DOHH2 (cell line): ENCODE measurements around the gene P2RY14.

Experiments
- H3F3A ChIP-seq: fragments of 200-600 bp; sonication (generic), shearing (Covaris generic); 2 replicates; pipeline ENCODE4 v1.6.0; 2016; ENCODE audit warnings: antibody characterized with exemption, mild to moderate bottlenecking; ENCODE audit not compliant: control insufficient read depth, insufficient read depth
- H3K27ac ChIP-seq: fragments of 200-600 bp; sonication (generic); 2 replicates; pipeline ENCODE4 v1.5.1; 2014; ENCODE audit warnings: low read depth, mild to moderate bottlenecking, low read length, moderate library complexity
- H3K27me3 ChIP-seq: fragments of 200-600 bp; sonication (generic); 2 replicates; pipeline ENCODE4 v1.6.1; 2014; ENCODE audit warnings: mild to moderate bottlenecking, low read length, mixed read lengths; ENCODE audit not compliant: control insufficient read depth
- H3K36me3 ChIP-seq: fragments of 200-600 bp; sonication (generic); 2 replicates; pipeline ENCODE4 v1.6.1; 2014; ENCODE audit warnings: mild to moderate bottlenecking, low read length, moderate library complexity, mixed read lengths; ENCODE audit not compliant: control insufficient read depth
- H3K4me1 ChIP-seq: fragments of 200-600 bp; sonication (generic); 2 replicates; pipeline ENCODE4 v1.6.1; 2014; ENCODE audit warnings: mild to moderate bottlenecking, low read length, mixed read lengths; ENCODE audit not compliant: control insufficient read depth
- H3K4me2 ChIP-seq: fragments of 200-600 bp; sonication (generic); 2 replicates; pipeline ENCODE4 v1.6.0; 2014; ENCODE audit warnings: mild to moderate bottlenecking, low read length, moderate library complexity
- H3K4me3 ChIP-seq: fragments of 200-600 bp; sonication (generic); 2 replicates; pipeline ENCODE4 v1.5.1; 2014; ENCODE audit warnings: mild to moderate bottlenecking, low read length, mixed read lengths
- H3K79me2 ChIP-seq: fragments of 200-600 bp; sonication (generic); 2 replicates; pipeline ENCODE4 v1.6.1; 2014; ENCODE audit warnings: mild to moderate bottlenecking, low read length, mixed read lengths; ENCODE audit not compliant: control insufficient read depth
- H3K9me2 ChIP-seq: fragments of 200-600 bp; sonication (generic); replicated peaks from 2 replicates; pipeline ENCODE4 v1.6.1; 2014; ENCODE audit warnings: mild to moderate bottlenecking, low read length, mixed read lengths; ENCODE audit not compliant: control insufficient read depth
- H3K9me3 ChIP-seq: fragments of 200-600 bp; sonication (generic); 2 replicates; pipeline ENCODE4 v1.6.1; 2014; ENCODE audit warnings: antibody characterized with exemption, low read length, mixed read lengths; ENCODE audit not compliant: control insufficient read depth, insufficient read depth
- H4K20me1 ChIP-seq: fragments of 200-600 bp; sonication (generic); 2 replicates; pipeline ENCODE4 v1.6.0; 2014; ENCODE audit warnings: low read depth, mild to moderate bottlenecking, antibody characterized with exemption, low read length, moderate library complexity; ENCODE audit not compliant: control insufficient read depth, insufficient read depth
- CTCF ChIP-seq: fragments of 200-600 bp; sonication (generic); IDR thresholded peaks from one replicate; pipeline ENCODE4 v1.5.1; 2014; ENCODE audit warnings: antibody characterized with exemption, mild to moderate bottlenecking, low read depth, low read length; ENCODE audit not compliant: poor library complexity, severe bottlenecking
- EZH2phosphoT487 ChIP-seq: fragments of 200-600 bp; sonication (generic); IDR thresholded peaks from 2 replicates; pipeline ENCODE4 v1.6.1; 2017; ENCODE audit warnings: borderline replicate concordance, mild to moderate bottlenecking, antibody characterized with exemption, low read length, moderate library complexity, mixed read lengths

Gene P2RY14

DNA sequence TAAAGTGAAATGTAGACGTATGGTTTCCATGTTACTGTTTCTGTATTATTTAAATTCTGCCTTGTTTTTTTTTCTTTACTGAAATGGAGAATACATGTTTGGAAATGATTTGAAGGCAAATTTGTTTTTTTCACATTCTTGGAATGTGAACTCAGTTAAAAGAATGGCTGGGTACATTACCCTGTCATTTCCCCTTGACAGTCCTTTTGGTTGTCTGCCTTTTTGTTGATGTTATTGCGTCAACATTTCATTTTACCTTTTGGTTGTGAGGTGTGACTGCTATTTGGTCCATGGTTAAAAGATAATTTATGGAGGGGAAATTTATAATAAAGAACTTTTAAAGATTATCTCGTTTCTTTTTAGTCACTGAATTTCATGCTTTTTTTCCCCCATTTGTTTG, 72.1 kb downstream of the P2RY14 start:
- TF ChIP-seq EZH2phosphoT487 (no peak), CTCF (no peak)
- Histone ChIP-seq H3K4me2 (no peak overlapping the region), H3K79me2 (no peaks in the 10 kb centered on the region), H4K20me1 (no peaks in the 10 kb centered on the region), H3K4me1 (no peaks in the 10 kb centered on the region), H3K27ac (no peak overlapping the region), H3K9me3 (no peaks in the 10 kb centered on the region), H3K27me3 (no peaks in the 10 kb centered on the region), H3K9me2 (no peaks in the 10 kb centered on the region), H3K36me3 (no peaks in the 10 kb centered on the region), H3K4me3 (no peak overlapping the region), H3F3A (no peaks in the 10 kb centered on the region)

- no peak overlapping the region for H3K27ac ChIP-seq
- H3K27me3 ChIP-seq, result no peaks in the 10 kb centered on the region
- H3F3A ChIP-seq, result no peaks in the 10 kb centered on the region
- no peak overlapping the region for H3K4me3 ChIP-seq
- H4K20me1 ChIP-seq, result no peaks in the 10 kb centered on the region
- no peaks in the 10 kb centered on the region for H3K36me3 ChIP-seq
- no peak overlapping the region for H3K4me2 ChIP-seq
- TF ChIP-seq EZH2phosphoT487 (no peak), CTCF (no peak)
- H3K4me1 ChIP-seq, result no peaks in the 10 kb centered on the region
- H3K9me2 ChIP-seq, result no peaks in the 10 kb centered on the region
- H3K9me3 ChIP-seq, result no peaks in the 10 kb centered on the region
- no peaks in the 10 kb centered on the region for H3K79me2 ChIP-seq
Observed at GRCh38 chr3:151205482-151205881, 72.9 kb downstream of the P2RY14 start.

- H3K27ac ChIP-seq, result no peak overlapping the region
- no peaks in the 10 kb centered on the region for H3K27me3 ChIP-seq
- H3K9me3 ChIP-seq, result no peaks in the 10 kb centered on the region
- no peaks in the 10 kb centered on the region for H4K20me1 ChIP-seq
- TF ChIP-seq CTCF, result no peak
- TF ChIP-seq EZH2phosphoT487, result no peak
- no peaks in the 10 kb centered on the region for H3K4me1 ChIP-seq
- no peaks in the 10 kb centered on the region for H3K36me3 ChIP-seq
- no peak overlapping the region for H3K4me3 ChIP-seq
- H3K79me2 ChIP-seq, result no peaks in the 10 kb centered on the region
- no peaks in the 10 kb centered on the region for H3K9me2 ChIP-seq
- no peaks in the 10 kb centered on the region for H3F3A ChIP-seq
- H3K4me2 ChIP-seq, result no peak overlapping the region
Observed at GRCh38 chr3:151204530-151205402, 73.6 kb downstream of the P2RY14 start.
